HG02763 (cell line): ENCODE data around the gene GRIN2A.

Source experiments
- ATAC-seq: cut with Tn5 transposase; IDR thresholded peaks from one replicate; pipeline ENCODE4 v1.9.1; 2021; ENCODE audit warnings: mild to moderate bottlenecking, moderate library complexity; ENCODE audit not compliant: unreplicated experiment

GRIN2A gene

DNA sequence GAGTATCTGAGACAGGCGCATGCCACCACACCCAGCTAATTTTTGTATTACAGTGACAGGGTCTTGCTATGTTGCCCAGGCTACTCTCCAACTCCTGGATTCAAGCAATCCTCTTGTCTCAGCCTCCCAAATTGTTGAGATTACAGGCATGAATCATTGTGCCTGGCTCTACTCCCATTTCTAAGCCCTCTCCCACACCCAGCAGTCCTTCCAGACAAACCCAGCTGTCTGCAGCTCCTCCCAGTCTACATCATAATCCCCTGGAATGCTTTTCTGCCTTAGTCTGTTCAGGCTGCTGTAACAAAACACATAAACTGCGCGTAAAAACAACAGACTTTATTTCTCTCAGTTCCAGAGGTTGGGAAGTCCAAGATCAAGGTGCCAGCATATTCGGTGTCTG is 144.5 kb downstream of the GRIN2A start:
- no peak for ATAC-seq

DNA sequence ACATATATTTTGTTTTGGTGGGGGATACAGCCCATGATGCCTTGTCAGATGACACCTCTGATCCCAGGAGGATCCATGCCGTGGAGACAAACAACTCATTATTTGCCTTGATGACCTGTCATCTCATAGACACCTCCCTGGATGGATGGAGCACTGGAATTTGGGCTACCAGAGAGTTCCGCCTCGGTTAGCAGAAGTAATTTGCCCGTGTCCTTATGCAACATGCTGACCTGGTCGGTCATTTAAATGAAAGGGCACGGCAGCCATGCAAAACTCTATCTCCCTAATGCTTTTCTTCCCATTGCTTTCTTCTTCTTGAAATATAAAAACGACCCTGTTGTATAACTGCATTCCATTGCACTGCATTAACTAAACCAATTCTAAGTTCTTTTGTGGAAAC is 145.3 kb downstream of the GRIN2A start:
- no peak for ATAC-seq

DNA sequence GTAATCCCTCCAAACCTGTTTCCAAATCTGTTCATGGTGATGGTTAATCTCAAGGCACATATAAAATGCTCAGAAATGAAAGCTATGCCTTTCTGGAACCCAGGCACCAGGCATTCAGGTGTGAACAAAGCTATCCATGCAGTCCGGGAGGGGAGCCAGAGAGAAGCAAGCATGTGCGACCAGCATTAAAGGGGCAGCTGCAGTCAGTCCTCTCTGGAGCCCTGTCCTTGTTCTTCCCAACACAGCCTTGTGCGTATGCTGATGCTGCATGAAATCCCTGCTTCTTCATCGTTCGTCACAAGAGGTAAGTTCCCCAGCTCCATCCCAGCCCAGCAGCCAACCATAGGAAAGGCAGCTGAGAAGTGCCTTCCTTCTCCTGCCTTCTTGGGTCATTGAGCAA is 148.7 kb downstream of the GRIN2A start:
- no peak for ATAC-seq

GRCh38 chr16:10031955-10032354 is 150.3 kb downstream of the GRIN2A start:
- no peak for ATAC-seq

- ATAC-seq, result no peak
These were observed 150.8 kb downstream of the GRIN2A start for GRCh38 chr16:10031473-10031872.

DNA sequence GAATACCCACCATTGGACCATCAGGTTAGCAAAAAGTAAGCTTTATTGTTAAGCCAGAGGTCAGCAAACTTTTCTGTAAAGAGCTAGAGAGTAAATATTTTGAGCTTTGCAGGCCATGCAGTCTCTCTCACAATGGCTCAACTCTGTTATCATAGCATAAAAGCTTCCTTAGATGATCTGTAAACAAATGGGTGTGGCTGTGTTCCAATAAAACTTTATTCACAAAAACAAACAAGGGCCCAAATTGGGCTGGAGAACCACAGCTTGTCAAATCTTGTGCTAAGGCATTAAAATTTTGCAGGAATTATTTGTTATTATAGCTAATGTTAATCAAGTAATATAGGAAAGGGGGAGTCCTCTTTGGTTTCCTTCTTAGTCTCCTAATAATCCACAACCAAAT is 153.6 kb downstream of the GRIN2A start:
- no peak for ATAC-seq

DNA sequence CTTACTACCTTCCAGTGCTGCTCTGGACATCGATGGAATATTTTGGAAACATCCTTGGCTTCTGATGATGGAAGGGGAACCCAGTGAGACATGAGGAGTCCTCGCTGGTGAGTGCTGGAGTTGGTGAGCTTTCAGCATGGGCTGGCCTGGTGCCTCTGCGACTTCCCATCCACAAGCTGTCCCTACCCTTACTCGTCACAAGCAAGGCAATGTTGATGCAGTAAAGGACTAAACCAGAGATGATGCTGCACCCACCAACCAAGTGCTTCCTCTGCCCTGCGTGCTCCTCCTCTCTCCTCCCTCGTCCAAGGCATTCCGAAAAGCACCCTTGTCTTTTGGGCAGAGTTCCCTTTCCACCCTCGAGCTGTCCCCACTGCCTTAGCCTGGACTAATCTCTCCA is 154.7 kb downstream of the GRIN2A start:
- ATAC-seq, result no peak

- ATAC-seq, result no peak
These were observed 155.6 kb downstream of the GRIN2A start for GRCh38 chr16:10026593-10026992.

DNA sequence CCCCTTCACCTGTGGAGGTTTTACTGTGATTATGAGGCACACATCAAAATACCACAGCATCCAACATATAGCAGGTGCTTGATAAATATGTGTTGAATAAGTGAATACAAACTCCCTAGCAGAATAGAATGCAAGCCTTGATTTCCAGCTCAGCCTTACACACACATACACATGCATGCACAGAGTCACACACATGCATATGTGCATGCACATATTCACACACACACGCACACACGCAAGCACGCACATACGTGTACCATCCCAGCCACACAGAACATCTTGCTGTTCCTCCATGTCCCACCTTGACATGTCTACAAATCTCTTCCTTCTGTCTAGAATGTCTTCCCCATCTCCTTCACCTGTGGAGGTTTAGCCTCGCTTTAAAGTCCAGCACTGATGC is 160.1 kb downstream of the GRIN2A start:
- ATAC-seq, result no peak

GRCh38 chr16:10020866-10021265 is 161.4 kb downstream of the GRIN2A start:
- ATAC-seq, result no peak

DNA sequence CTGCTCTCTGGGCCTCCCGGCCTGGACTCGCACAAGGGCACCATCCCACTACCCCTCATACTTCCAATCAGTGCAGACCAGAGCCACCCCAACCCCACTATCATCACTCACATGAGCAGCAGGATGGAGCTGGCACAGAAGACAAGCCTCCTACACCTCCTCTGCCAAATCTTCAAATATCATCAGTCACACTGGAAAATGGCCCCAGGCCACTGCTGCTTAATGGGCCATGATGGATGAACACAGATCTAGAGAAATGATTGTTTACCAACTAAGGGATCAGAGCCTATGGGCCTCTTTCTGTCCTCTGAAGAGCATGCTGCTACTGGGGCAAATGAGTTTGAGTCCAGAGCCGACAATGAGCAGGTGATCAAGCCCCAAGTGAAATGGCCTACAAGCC is 165.5 kb downstream of the GRIN2A start:
- ATAC-seq, result no peak

GRCh38 chr16:10015397-10015796 is 166.8 kb downstream of the GRIN2A start:
- ATAC-seq, result no peak

- no peak for ATAC-seq
These were observed 168.5 kb downstream of the GRIN2A start for GRCh38 chr16:10013774-10014173.

- ATAC-seq, result no peak
These were observed 168.9 kb downstream of the GRIN2A start for GRCh38 chr16:10013364-10013763.

DNA sequence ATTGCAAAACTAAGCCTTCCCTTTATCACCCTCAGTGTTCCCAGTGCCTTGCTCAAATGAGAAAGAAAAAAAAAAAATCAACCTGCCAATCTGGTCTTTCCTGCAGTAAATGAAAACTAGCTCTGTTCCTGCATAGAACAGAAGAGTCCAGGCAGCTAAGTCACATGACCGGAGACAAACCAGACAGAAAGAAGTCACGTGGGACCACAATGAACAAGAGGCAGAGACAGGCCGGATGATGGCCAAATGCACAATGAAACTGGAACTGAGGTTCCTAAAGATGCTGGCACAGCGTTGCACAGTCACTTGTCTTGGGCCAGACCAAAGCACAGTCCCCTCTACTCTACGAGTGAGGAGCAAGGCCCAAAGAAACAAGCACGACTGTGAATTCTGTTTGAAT is 172.5 kb downstream of the GRIN2A start:
- no peak for ATAC-seq

- ATAC-seq, result no peak
These were observed 178.7 kb downstream of the GRIN2A start for GRCh38 chr16:10003486-10003885.

DNA sequence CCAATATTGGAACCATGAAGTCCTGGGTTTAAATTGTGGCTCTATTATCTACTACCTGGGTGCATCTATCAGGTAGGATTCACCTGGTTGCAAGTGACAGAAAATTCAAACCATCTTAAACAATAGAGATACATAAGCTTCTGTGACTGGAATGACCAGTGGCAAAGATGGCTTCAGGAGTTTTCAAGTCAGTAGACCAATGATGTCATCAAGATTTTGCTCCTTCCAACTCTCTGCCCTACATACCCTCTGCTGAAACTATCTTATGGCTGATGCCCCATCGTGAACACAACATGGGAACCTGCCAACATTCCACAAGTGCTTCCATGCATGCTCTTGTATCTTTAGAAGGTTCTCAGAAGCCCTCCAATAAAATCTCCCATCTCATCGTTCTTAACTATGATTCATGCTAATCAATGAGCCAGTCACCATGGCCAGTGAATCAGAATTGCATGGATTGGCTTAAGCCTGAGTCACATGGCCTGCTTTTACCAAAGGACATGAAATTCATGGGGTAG is 180.9 kb downstream of the GRIN2A start:
- ATAC-seq, result no peak

DNA sequence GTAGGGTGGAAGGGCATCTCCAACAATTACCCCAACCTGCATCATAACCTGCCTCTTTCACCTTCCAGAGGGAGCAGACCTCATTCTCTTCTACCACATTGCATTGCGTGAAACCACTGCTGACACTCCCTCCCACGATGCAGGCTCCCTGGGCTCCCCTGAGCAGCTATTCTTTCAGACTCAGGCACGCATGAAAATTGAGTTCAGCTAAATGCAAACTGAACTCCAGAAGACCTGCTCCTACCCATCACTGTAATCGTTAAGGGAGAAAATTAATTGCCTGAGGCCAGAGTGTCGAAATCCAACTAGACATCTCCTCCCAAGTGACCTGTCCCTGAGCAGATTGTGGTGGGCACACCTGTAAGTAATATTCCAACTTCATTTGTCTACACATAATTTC is 186.0 kb downstream of the GRIN2A start:
- ATAC-seq, result no peak

DNA sequence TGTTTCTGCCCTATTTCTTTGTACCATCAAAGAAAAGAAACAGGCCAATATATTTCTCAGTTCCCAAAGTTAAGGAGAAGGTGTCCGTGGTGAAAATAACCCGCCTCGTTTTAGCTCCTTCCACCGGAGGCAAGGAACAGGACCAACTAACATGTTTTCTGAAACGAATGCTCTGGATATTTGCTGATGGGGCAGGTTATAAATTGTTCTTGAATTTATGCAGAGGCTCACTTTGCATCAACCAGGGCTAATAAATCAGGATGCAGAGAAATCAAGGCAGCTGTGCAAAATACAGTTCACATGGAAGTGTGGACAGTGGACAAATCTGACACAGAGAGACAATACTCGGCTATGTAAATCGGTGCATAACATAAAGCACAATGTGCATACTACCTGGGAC is 189.8 kb downstream of the GRIN2A start:
- ATAC-seq, result no peak

GRCh38 chr16:9980981-9981380 is 201.2 kb downstream of the GRIN2A start:
- ATAC-seq, result no peak

DNA sequence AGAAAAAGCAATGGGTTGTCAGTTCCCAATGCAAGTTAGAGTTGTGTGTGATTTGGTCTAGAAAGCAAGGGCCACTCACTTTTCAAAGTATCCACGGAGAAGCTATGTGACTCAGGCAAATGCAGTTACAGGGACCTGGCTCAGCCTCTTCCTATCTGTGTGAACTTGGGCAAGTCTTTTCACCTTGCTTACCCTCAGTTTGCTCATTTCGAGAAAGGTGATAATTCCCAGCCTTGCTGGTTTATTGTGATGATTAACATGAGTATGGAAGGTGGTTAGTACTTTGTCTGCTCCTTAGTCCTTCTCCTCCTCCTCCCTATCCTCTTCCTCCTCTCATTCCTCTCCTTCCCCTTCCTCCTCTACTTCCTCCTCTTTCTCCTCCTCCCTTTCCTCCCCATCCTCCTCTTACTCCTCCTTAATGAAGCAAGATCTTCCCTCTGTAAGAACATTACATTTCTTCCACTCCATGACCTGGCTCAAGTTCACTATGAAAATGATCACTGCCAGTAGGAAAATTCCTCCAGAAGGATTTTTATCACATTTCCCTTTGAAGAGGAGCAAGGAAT is 204.0 kb downstream of the GRIN2A start:
- ATAC-seq, result no peak

GRCh38 chr16:9977333-9977897 is 204.8 kb downstream of the GRIN2A start:
- ATAC-seq, result no peak

- ATAC-seq, result no peak
These were observed 205.6 kb downstream of the GRIN2A start for GRCh38 chr16:9976601-9977000.
